HG02981 (cell line): Measurements from ENCODE around the gene PDXK.
A peak's percentile ranks its signal among the peaks of the same experiment; 100 is the strongest.
"Not testable (repeated sequence)": the region's sequence is repeated elsewhere in the genome, so short reads cannot be mapped to it uniquely, and the experiment has no call there.

ENCODE experiments used
- ATAC-seq: cut with Tn5 transposase; IDR thresholded peaks from one replicate; pipeline ENCODE4 v1.9.1; 2021; ENCODE audit warnings: mild to moderate bottlenecking, moderate library complexity; ENCODE audit not compliant: unreplicated experiment

Gene PDXK

GRCh38 chr21:43696214-43696613, 22.7 kb upstream of the PDXK start:
- no peak for ATAC-seq

DNA sequence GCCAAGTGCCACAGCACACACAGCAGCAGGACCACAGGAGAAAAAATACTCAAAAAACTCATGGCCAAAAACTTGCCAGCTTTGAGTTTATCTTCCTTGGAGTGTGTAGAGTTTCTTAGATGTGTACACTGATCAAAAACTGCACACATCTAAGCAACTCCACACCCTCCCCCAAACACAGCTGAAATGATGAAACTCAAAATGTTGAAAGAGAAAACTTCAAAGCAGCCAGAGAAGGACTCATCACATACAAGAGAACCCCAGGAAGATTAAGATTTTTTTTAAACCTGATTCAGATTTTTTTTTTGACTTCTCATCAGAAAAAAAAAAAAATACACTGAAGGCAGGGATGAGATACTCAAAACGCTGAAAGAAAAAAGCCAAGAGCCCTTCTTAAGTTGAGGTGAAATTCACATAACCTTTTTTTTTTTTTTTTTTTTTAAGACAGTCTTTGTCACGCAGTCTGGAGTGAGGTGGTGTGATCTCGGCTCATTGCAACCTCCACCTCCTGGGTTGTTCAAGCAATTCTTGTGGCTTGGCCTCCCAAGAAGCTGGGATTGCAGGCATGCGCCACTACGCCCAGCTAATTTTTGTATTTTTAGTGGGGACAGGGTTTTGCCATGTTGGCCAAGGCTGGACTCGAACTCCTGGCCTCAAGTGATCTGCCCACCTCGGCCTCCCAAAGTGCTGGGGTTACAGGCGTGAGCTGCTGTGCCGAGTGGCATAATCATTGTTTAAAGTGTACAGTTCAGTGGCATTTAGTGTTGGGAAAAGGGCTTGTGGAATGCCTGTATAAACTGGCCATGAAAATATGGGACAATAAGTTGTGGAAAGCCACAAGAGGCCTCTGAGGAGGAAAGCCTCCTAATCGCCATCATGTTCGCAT, 20.9 kb upstream of the PDXK start:
- ATAC-seq: no peak

DNA sequence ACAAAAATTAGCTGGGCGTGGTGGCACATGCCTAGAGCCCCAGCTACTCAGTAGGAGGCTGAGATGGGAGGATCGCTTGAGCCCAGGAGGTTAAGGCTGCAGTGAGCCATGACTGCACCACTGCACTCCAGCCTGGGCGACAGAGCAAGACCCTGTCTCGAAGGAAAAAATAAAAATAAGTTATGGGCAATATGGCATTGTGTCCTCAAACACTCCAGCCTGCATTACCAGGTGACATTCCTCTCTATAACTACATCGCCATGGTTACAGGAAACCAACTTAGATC, 19.5 kb upstream of the PDXK start:
- not testable (repeated sequence) for ATAC-seq

GRCh38 chr21:43699933-43700599, 18.9 kb upstream of the PDXK start:
- ATAC-seq: no peak

DNA sequence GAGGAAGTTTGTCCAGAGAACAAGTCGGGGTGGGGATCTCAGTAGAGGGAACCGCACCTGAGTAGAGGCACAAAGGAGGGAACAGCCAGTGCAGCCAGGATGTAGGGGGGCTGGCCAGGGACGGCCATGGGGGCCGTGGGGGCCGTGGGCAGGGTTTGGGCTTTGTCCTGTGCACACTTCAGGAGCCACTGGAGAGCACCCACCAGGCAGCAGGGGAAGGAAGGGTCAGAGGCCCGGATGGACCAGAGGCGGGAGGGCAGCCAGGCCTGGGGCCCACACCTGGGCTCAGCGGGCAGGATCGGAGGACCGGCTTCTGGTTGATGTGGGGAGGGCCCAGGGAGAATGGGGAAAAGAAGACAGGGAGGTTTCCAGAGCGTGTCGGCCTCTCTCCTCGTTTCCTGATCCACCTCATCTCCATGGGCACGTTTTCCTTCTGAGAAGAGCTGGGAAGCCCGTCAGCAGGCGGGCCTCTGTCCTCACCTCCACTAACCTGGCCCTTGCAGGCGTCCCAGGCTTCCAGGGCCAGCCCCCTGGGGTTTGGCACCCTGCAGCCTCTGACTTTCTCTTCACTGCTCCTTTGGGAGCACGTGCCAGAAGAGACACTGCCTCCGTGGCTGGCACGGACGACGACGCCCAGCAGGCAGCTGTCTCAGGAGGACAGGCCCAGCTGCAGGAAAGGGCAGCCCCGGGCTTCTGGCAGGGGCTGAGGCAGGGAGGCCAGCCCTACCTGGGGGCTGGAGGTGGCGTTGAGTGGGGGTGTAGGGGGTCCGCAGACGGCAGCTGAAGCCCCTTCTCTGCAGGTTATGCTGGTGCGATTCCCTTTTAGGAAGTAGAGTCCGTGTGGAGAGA, 16.8 kb upstream of the PDXK start:
- no peak for ATAC-seq

DNA sequence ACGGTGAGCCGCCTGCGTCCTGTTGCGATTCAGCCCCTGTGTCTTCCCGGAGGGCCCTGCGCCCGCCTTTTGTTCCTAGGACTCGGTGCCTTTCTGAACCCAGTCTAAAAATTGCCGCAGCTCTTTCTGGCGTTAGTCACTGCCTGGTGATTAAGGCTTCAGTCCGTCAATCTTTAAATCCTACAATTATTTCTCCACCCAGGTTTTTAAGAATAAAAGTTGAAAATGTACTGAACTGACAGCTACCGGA, 16.2 kb upstream of the PDXK start:
- no peak for ATAC-seq

- ATAC-seq: no peak
Measured at GRCh38 chr21:43703035-43703880, 15.7 kb upstream of the PDXK start.

- ATAC-seq: no peak
Measured at GRCh38 chr21:43707462-43707861, 11.5 kb upstream of the PDXK start.

GRCh38 chr21:43708745-43709381, 10.1 kb upstream of the PDXK start:
- ATAC-seq: no peak

DNA sequence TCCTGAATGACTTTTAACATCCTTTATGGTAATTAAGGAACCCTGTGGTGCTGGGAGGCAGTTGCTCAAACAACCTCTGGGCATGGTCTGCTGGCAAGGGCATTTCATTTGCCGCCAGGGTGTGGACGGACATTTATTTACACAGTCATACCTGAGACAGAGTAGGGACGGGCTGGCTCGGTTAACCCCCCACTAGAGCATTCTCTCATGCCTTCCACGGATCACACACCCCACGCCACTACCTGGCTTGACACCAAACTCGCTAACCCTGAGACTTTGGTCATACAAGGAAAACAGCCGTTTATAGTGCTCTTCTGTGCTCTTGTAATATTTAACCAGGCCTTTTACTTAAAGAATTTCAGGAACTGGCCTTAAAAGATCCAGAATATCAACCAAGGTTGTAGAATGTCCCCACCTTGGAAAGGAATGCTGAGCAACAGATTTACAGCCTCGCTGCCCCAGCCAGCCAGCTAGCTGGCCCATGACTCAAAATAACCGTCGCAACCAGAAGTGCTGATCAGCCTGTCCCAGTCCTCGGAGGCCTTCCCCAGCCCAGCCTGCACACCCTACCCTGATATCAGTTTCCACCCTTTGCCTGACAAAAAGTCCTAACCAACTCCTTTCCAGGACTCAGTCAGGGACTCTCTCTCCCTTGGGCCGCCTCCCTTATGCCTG, 6.5 kb upstream of the PDXK start:
- ATAC-seq: no peak

GRCh38 chr21:43713123-43713522, 5.8 kb upstream of the PDXK start:
- ATAC-seq: not testable (repeated sequence)

DNA sequence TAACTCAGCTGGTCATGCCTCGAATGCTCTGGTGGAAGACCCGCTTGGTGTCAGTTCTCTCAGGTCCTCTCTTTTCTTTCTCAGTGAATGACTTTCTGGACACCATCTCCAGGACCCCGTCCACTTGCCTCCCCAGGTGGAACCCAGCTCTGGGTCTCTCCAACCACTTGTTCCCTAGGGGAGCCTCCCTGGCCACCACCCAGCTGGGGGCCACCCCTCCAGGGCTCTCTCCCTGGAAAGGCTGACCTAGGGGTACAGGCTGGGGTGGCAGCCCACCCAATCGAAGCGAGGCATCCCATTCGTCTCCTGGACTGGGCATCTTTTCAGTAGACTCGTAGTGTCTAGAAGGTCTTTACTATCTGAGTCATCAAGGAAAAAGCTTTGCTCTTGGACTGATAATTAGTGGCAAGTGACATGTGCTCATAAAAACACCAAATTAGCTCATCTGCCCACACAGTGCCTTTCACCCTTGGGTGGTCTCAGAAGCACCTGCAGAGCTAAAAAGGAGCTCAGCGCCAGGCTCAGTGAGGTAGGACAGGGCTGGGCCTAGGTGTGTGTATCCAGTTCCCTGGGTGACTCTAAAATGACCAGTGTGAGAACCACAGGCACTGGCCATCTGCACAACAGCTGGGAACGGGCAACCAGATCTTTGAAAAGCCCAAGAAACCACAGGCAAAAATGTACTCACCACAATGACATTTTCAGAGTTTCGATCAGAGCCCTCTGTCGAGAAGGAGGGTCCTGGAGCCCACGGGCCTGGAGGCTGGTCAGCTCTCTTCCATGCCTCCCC, 2.4 kb upstream of the PDXK start:
- ATAC-seq: no peak

GRCh38 chr21:43717166-43717853, 1.6 kb upstream of the PDXK start:
- ATAC-seq: no peak

DNA sequence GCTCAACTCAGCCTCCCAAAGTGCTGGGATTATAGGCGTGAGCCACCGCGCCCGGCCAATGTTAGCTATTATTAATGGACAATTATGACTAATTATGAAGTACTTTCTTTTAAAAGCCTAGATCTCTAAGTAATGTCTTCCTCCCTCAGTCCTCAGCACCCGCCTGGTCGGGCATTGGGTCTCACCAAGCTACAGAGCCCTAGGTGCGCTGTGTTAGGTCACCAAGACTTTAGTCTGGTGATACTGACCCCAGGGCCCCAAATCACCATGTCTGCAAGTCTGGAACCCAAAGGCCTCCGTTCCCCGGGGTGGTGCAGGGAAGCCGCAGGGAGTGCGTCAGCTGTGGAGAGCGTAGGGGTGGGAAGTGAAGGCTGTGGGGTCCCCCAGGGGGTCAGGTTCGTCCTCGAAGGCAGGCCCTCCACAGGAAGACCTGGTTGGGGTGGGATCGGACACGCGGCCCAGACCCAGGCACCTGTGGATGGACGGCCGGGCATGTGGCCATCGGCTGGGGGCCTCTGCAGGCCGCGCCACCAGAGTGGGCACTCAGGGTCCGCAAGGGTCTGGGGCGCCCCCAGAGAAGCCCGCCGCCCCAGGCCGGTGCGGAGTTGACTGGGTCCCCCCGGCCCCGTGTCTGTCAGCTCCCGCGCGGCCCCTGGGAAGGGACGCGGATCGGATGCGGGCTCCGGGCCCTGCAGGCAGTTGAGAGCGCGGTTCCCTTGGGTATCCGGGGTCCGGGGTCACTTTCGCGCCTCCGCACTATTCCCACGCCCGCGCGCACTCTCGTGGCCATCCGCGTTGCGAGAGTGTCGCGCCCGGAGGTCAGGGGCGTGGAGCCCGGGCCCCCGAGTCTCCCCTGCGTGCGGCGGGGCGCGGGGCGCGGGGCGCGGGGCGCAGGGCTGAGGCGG, 710 bp upstream of the PDXK start:
- no peak for ATAC-seq

DNA sequence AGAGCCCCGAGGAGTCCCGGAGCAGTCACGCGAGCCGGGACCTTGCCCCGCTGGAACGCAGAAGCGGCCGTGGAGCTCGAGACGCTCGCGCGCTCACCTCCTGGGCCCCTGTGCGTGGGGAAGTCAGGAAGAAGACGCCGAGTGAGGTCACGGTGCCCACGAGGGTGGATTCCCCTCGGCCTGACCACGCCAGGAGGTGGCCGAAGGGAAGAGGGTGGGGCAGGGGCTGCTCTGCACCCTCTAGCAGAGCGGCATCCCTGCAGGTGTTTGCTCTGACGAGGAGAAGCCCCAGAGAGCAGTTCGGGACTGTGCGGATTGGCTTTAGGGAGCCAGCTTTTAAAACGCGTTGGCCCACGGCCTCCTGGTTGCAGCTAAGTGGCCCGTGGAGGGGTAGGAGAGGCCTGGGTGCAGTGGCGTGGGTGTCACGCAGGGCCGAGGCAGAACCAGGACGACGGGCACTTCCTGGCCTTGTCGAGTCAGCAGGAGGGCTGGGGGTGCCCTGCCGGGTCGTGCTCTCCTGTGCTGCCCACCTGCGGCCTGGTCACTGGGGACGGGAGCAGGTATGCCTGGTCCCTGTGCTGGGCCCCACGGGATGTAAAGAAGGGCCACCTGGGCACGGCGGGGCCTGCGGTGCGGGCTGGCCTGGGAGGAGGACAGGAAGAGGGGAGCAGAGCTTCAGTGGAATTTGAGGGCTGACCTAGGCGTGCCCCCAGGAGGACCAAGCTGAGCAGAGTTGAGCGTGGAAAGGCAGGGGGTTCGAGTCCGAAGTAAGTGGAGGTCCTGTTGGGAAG, 1.0 kb downstream of the PDXK start:
- ATAC-seq: peak; percentile 2

DNA sequence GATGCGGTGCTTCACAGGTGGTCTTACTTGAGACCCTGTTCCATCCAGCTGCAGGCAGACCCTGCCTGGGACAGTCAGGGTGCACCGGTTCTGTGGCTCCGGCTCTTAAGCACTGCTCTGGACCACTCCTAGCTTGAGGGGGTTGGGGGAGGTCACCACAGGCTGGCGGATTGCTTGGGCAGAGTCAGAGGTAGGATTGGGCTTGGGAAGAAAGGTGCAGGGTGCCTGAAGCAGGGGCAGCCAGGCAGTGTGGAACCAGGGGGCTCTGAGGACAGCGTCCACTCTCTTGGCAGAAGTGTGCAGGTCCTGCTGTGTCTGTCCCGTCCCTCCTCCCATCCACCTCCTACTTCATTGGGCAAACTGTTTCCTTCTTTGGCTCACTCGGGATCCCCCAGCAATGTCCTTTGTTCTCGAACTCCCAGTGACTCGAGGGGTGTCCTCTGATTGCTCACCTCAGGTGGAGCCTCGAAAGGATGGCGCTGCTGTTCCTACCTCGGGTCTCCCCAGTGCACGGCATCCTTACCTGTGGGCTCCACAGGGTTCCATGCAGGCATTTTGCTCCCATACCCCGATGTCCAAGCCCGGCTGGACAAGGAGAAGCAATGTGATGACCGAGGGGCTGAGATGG, 1.7 kb downstream of the PDXK start:
- ATAC-seq: no peak
